Caco-2 (cell line): ENCODE data around the gene ARHGEF35. TPM values are rescaled to one million over a fixed set of nuclear protein-coding genes. Genes with fewer than 3 reads are reported as not detected.
"Not testable (repeated sequence)": the region's sequence is repeated elsewhere in the genome, so short reads cannot be mapped to it uniquely, and the experiment has no call there.

ENCODE experiments used
- BruUV-seq: library from RNA; stranded (reverse); fragments of 400-500 nt; replicated peaks from 2 replicates; lab custom pipeline; 2021; lab: Mats Ljungman, UMichigan
- CTCF ChIA-PET: fragments of 300-600 bp; sonication (Branson Sonifier 250); formaldehyde crosslinking; loops from one replicate; lab custom pipeline; 2022; ENCODE audit warnings: antibody characterized with exemption; lab: Charles Lee
- POLR2A ChIA-PET: fragments of 300-600 bp; sonication (Branson Sonifier 250); formaldehyde crosslinking; loops from one replicate; lab custom pipeline; 2022; ENCODE audit warnings: antibody characterized with exemption; lab: Charles Lee
- DNase-seq, 2 experiments: peaks; one replicate each; pipeline versions ENCODE4 v3.0.0 to v3.0.0-alpha.2; 2020 to 2022
- H3K27me3 ChIP-seq: replicated peaks from 2 replicates; pipeline ENCODE4 v1.6.0; 2011; ENCODE audit warnings: low read length; ENCODE audit not compliant: control insufficient read depth, insufficient read depth
- H3K36me3 ChIP-seq: 2 replicates; pipeline ENCODE4 v1.5.1; 2011; ENCODE audit warnings: low read length; ENCODE audit not compliant: control insufficient read depth, insufficient read depth
- H3K4me1 ChIP-seq: fragments of 250-450 bp; sonication (Bioruptor Pico); 2 replicates; pipeline ENCODE4 v1.5.1; 2020; ENCODE audit warnings: mild to moderate bottlenecking
- H3K4me3 ChIP-seq: 2 replicates; pipeline ENCODE4 v1.5.1; 2011; ENCODE audit warnings: low read depth, mild to moderate bottlenecking, control low read depth, low read length
- H3K9me3 ChIP-seq: fragments of 250-450 bp; sonication (Bioruptor Pico); 2 replicates; pipeline ENCODE4 v1.5.1; 2020; ENCODE audit warnings: mild to moderate bottlenecking, moderate library complexity
- H3K27ac Mint-ChIP-seq: one replicate; pipeline ENCODE4 v1.8.0; 2022; ENCODE audit warnings: mixed read lengths; ENCODE audit not compliant: unreplicated experiment
- H3K27me3 Mint-ChIP-seq: one replicate; pipeline ENCODE4 v1.8.0; 2022; ENCODE audit warnings: mixed read lengths; ENCODE audit not compliant: insufficient read depth, unreplicated experiment
- H3K36me3 Mint-ChIP-seq: one replicate; pipeline ENCODE4 v1.8.0; 2022; ENCODE audit warnings: mild to moderate bottlenecking, mixed read lengths; ENCODE audit not compliant: insufficient read depth, unreplicated experiment
- H3K4me1 Mint-ChIP-seq: one replicate; pipeline ENCODE4 v1.8.0; 2022; ENCODE audit warnings: low read depth, mixed read lengths; ENCODE audit not compliant: unreplicated experiment
- H3K4me3 Mint-ChIP-seq: one replicate; pipeline ENCODE4 v1.8.0; 2022; ENCODE audit warnings: mild to moderate bottlenecking, moderate library complexity, mixed read lengths; ENCODE audit not compliant: unreplicated experiment
- H3K9me3 Mint-ChIP-seq: one replicate; pipeline ENCODE4 v1.8.0; 2022; ENCODE audit warnings: mixed read lengths; ENCODE audit not compliant: unreplicated experiment
- intact Hi-C: fragments of 100-400 bp; cut with micrococcal nuclease; formaldehyde crosslinking; loops from one replicate; pipeline ENCODE4 v1.10.0; 2022; ENCODE audit not compliant: unreplicated experiment
- total RNA-seq: library from RNA; stranded (reverse); gene quantifications from 2 replicates; pipeline ENCODE4 v1.2.3, GENCODE V29; 2022

The ARHGEF35 gene
- total RNA-seq, 1 experiment from 2014 or later, result 20.5 TPM

GRCh38 chr7:144228810-144229209, 33.2 kb upstream of the ARHGEF35 start:
- BruUV-seq, H3K9me3 Mint-ChIP-seq, H3K36me3 ChIP-seq, POLR2A ChIA-PET, H3K4me1 Mint-ChIP-seq, DNase-seq, H3K27me3 ChIP-seq, H3K4me1 ChIP-seq, intact Hi-C loops, H3K4me3 ChIP-seq, H3K4me3 Mint-ChIP-seq, CTCF ChIA-PET, H3K36me3 Mint-ChIP-seq, H3K9me3 ChIP-seq, H3K27me3 Mint-ChIP-seq, H3K27ac Mint-ChIP-seq: not testable (repeated sequence)

GRCh38 chr7:144226866-144227265, 31.2 kb upstream of the ARHGEF35 start:
- H3K9me3 Mint-ChIP-seq, H3K4me1 Mint-ChIP-seq, H3K4me3 Mint-ChIP-seq, H3K27ac Mint-ChIP-seq, H3K36me3 ChIP-seq, BruUV-seq, CTCF ChIA-PET, H3K9me3 ChIP-seq, H3K4me1 ChIP-seq, DNase-seq, H3K36me3 Mint-ChIP-seq, H3K27me3 ChIP-seq, H3K27me3 Mint-ChIP-seq, intact Hi-C loops, H3K4me3 ChIP-seq, POLR2A ChIA-PET: not testable (repeated sequence)

GRCh38 chr7:144223675-144224074, 28.0 kb upstream of the ARHGEF35 start:
- H3K4me1 Mint-ChIP-seq, H3K4me3 ChIP-seq, H3K27me3 ChIP-seq, H3K9me3 ChIP-seq, H3K4me3 Mint-ChIP-seq, H3K9me3 Mint-ChIP-seq, intact Hi-C loops, BruUV-seq, POLR2A ChIA-PET, H3K27me3 Mint-ChIP-seq, H3K36me3 Mint-ChIP-seq, H3K36me3 ChIP-seq, DNase-seq, H3K27ac Mint-ChIP-seq, CTCF ChIA-PET, H3K4me1 ChIP-seq: not testable (repeated sequence)

- H3K36me3 Mint-ChIP-seq, intact Hi-C loops, H3K4me3 Mint-ChIP-seq, H3K4me1 ChIP-seq, H3K27me3 Mint-ChIP-seq, DNase-seq, H3K27ac Mint-ChIP-seq, H3K9me3 Mint-ChIP-seq, BruUV-seq, CTCF ChIA-PET, H3K27me3 ChIP-seq, H3K4me1 Mint-ChIP-seq, H3K9me3 ChIP-seq, POLR2A ChIA-PET, H3K4me3 ChIP-seq, H3K36me3 ChIP-seq: not testable (repeated sequence)
These were observed 24.9 kb upstream of the ARHGEF35 start for GRCh38 chr7:144220531-144220930.

GRCh38 chr7:144219149-144219548, 23.5 kb upstream of the ARHGEF35 start:
- H3K4me3 ChIP-seq, H3K27ac Mint-ChIP-seq, H3K36me3 Mint-ChIP-seq, H3K4me1 Mint-ChIP-seq, H3K4me1 ChIP-seq, H3K4me3 Mint-ChIP-seq, H3K27me3 ChIP-seq, H3K36me3 ChIP-seq, CTCF ChIA-PET, BruUV-seq, H3K9me3 Mint-ChIP-seq, DNase-seq, intact Hi-C loops, POLR2A ChIA-PET, H3K9me3 ChIP-seq, H3K27me3 Mint-ChIP-seq: not testable (repeated sequence)

GRCh38 chr7:144218581-144218980, 22.9 kb upstream of the ARHGEF35 start:
- H3K27ac Mint-ChIP-seq, H3K4me1 Mint-ChIP-seq, CTCF ChIA-PET: not testable (repeated sequence)

GRCh38 chr7:144217200-144217599, 21.6 kb upstream of the ARHGEF35 start:
- H3K27ac Mint-ChIP-seq, BruUV-seq, intact Hi-C loops, H3K4me1 Mint-ChIP-seq, H3K27me3 ChIP-seq, H3K36me3 Mint-ChIP-seq, CTCF ChIA-PET, H3K4me3 ChIP-seq, H3K27me3 Mint-ChIP-seq, H3K36me3 ChIP-seq, H3K4me1 ChIP-seq, H3K9me3 Mint-ChIP-seq, POLR2A ChIA-PET, H3K4me3 Mint-ChIP-seq, DNase-seq, H3K9me3 ChIP-seq: not testable (repeated sequence)

More at GRCh38 chr7:144218581-144218980, 22.9 kb upstream of the ARHGEF35 start:
- H3K9me3 Mint-ChIP-seq, H3K27me3 ChIP-seq, intact Hi-C loops, BruUV-seq, H3K27me3 Mint-ChIP-seq, H3K9me3 ChIP-seq, H3K4me3 Mint-ChIP-seq, POLR2A ChIA-PET, DNase-seq, H3K4me3 ChIP-seq, H3K4me1 ChIP-seq, H3K36me3 Mint-ChIP-seq, H3K36me3 ChIP-seq: not testable (repeated sequence)
